Suprapubic skin (tissue), 4 donors: Measurements from ENCODE around the gene YTHDC2. TPM values are rescaled to one million over a fixed set of nuclear protein-coding genes. Genes with fewer than 3 reads are reported as not detected.
A peak's percentile ranks its signal among the peaks of the same experiment; 100 is the strongest.

ENCODE experiments used
- DNase-seq, 2 donors: peaks; one replicate each; pipeline ENCODE4 v3.0.0-alpha.2; 2019; ENCODE audit warnings: low spot score in 2 of 2
- H3K27ac ChIP-seq: fragments of 200-600 bp; sonication (generic); one replicate; pipeline ENCODE4 v1.5.1; 2019
- H3K27me3 ChIP-seq: fragments of 200-600 bp; sonication (generic); one replicate; pipeline ENCODE4 v1.5.1; 2019
- H3K36me3 ChIP-seq: fragments of 200-600 bp; sonication (generic); one replicate; pipeline ENCODE4 v1.5.1; 2019
- H3K4me1 ChIP-seq: fragments of 200-600 bp; sonication (generic); one replicate; pipeline ENCODE4 v1.5.1; 2019
- H3K4me3 ChIP-seq: fragments of 200-600 bp; sonication (generic); one replicate; pipeline ENCODE4 v1.5.1; 2019; ENCODE audit warnings: mild to moderate bottlenecking
- H3K9me3 ChIP-seq: fragments of 200-600 bp; sonication (generic); one replicate; pipeline ENCODE4 v1.5.1; 2019
- EP300 ChIP-seq: sonication (generic); formaldehyde crosslinking; IDR thresholded peaks from one replicate; pipeline ENCODE4 v1.6.1; 2017; ENCODE audit warnings: antibody characterized with exemption
- POLR2A ChIP-seq, 2 donors: fragments of 450-650 bp; IDR thresholded peaks; one replicate each; pipeline ENCODE4 v1.6.1; 2017; ENCODE audit warnings: antibody characterized with exemption in 2 of 2, mild to moderate bottlenecking in 2 of 2, moderate library complexity in 2 of 2
- POLR2AphosphoS5 ChIP-seq, 3 donors: sonication (generic); formaldehyde crosslinking; IDR thresholded peaks; one replicate each; pipeline ENCODE4 v1.6.1; 2017; ENCODE audit warnings: antibody characterized with exemption in 3 of 3
- WGBS: methylation state at CpG from one replicate; pipeline ENCODE4 v1.1.5; 2018; 5-methylcytosine and 5-hydroxymethylcytosine counted together
- total RNA-seq, 4 donors: library from RNA; depleted of rRNA; stranded (reverse); fragments of >200 nt; gene quantifications; one replicate each; pipeline ENCODE4 v1.1.0, GENCODE V29; 2016
- TF ChIP-seq, protein P1 (sequence below), 2 donors: fragments of 200-600 bp in 1 of 2; fragments of 450-650 bp in 1 of 2; sonication (generic) in 1 of 2; IDR thresholded peaks; one replicate each; pipeline ENCODE4 v1.5.1; 2016 to 2019; ENCODE audit warnings: antibody characterized with exemption in 2 of 2, mild to moderate bottlenecking in 1 of 2, moderate library complexity in 1 of 2

YTHDC2 gene
- total RNA-seq, 4 donors from 2014 or later = 13.4 to 61.7 (median 17.8) TPM

DNA sequence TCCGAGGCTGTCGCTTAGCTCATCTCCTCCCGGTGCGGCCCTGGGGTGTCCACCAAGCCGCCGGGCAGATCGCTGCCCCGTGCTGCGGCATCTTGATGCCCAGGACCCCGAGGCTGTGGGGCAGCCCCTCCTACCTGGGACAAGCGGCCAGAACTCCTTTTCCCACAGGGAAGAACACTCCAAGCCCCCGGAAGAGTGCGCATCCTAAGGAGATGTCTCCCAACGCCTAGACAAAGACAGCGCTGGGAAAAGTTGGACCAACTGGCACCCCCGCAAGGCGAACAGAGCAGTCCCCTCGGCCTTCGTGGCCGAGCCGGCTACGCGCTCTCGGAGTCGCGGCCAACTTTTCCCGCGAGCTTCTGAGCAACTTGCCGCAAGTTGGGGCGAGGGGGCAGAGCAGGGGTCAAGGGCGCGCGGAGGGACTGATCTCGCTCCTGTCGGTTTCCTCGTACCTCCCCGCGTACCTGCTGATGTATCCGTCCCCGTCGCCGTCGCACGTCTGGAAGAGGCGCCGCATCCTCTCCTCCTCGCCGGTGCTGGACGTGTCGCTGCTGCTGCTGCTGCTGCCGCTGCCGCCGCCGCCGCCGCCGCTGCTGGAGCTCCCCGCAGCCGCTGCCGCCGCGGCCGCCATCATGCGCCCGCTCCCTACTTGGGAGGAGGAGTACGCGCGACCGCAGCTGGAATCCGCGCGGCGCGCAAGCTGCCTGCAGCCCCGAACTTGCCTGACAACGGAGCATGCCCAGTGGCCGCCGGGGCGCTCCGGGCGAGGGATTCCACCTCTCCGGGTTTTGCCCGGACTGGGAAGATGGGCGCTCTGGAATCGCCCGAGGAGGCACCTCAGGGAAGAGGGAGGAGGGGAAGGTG lies 25.5 kb upstream of the YTHDC2 start, which contains the start of gene MCC:
Gene MCC, minus strand, starts transcription at position 673 of the 864 bp plus-strand sequence.
- Histone ChIP-seq H3K4me3 (peak within 1 kb of the TSS; percentile 70), H3K27ac (peak within 1 kb of the TSS; percentile 58), H3K36me3 (no peaks in the 10 kb centered on the region), H3K4me1 (peaks cover 27% of the 10 kb centered on the region), H3K9me3 (no peaks in the 10 kb centered on the region), H3K27me3 (peaks cover 11% of the 10 kb centered on the region)
- 2% methylated on average over 42 of the region's 86 CpGs for WGBS
- TF ChIP-seq POLR2AphosphoS5 (IDR thresholded peaks at IDR 0.05) (no peak), POLR2A (IDR thresholded peaks at IDR 0.05) (no peak), EP300 (no peak)
- TF ChIP-seq, protein P1, sequence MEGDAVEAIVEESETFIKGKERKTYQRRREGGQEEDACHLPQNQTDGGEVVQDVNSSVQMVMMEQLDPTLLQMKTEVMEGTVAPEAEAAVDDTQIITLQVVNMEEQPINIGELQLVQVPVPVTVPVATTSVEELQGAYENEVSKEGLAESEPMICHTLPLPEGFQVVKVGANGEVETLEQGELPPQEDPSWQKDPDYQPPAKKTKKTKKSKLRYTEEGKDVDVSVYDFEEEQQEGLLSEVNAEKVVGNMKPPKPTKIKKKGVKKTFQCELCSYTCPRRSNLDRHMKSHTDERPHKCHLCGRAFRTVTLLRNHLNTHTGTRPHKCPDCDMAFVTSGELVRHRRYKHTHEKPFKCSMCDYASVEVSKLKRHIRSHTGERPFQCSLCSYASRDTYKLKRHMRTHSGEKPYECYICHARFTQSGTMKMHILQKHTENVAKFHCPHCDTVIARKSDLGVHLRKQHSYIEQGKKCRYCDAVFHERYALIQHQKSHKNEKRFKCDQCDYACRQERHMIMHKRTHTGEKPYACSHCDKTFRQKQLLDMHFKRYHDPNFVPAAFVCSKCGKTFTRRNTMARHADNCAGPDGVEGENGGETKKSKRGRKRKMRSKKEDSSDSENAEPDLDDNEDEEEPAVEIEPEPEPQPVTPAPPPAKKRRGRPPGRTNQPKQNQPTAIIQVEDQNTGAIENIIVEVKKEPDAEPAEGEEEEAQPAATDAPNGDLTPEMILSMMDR (IDR thresholded peaks at IDR 0.05) = no peak
- peak; percentile 83 to 84 for DNase-seq

DNA sequence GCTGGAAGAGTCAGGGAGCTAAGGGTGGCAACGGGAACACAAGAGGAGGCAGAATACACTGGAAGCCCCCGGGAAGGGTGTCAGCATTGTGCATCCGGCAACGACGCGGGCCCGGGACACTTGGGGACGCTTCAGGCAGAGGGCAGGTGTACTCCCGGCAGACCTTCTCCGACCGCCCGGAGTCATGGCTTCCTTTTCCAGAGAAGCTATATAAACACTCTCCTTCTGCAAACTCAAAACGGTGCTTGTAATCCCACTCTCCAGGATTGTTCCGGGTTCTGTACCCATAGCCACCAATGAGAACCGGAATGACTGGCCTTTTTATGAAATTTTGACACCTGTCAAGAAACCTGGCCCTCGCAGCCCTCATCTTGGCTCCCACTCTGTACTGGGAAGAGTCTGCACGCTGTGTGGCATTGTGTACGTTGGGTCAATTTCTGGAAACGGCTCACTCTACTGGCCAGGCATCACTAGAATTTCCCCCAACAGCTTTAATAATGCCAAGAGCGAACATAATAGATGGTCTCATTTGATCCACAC lies 24.8 kb upstream of the YTHDC2 start:
- Histone ChIP-seq H3K27me3 (peaks cover 11% of the 10 kb centered on the region), H3K36me3 (no peaks in the 10 kb centered on the region), H3K4me1 (peaks cover 27% of the 10 kb centered on the region), H3K9me3 (no peaks in the 10 kb centered on the region), H3K4me3 (peak overlapping the region; percentile 70), H3K27ac (peak overlapping the region; percentile 58)
- DNase-seq = no peak
- WGBS = 14% methylated on average over 16 of the region's 20 CpGs
- TF ChIP-seq POLR2AphosphoS5 (IDR thresholded peaks at IDR 0.05) = no peak
- TF ChIP-seq, protein P1 (IDR thresholded peaks at IDR 0.05) = no peak

- TF ChIP-seq EP300 (no peak), POLR2AphosphoS5 (IDR thresholded peaks at IDR 0.05) (peak in 2 of 3 donors; percentile 29 to 49), POLR2A (IDR thresholded peaks at IDR 0.05) (no peak)
- TF ChIP-seq, protein P1 (IDR thresholded peaks at IDR 0.05) = no peak
- H3K4me1 ChIP-seq = peaks cover 27% of the 10 kb centered on the region
- DNase-seq = no peak
- WGBS = 9% methylated on average over 3 of the region's 3 CpGs
- no peaks in the 10 kb centered on the region for H3K36me3 ChIP-seq
- peak overlapping the region; percentile 70 for H3K4me3 ChIP-seq
- H3K27me3 ChIP-seq = peaks cover 11% of the 10 kb centered on the region
- peak overlapping the region; percentile 72 for H3K27ac ChIP-seq
- H3K9me3 ChIP-seq = no peaks in the 10 kb centered on the region
Observed at GRCh38 chr5:113489299-113489698, 24.2 kb upstream of the YTHDC2 start.

GRCh38 chr5:113490317-113490716 lies 23.2 kb upstream of the YTHDC2 start:
- H3K27me3 ChIP-seq = peaks cover 11% of the 10 kb centered on the region
- 100% methylated on average over 3 of the region's 3 CpGs for WGBS
- H3K27ac ChIP-seq = peak overlapping the region; percentile 72
- no peak overlapping the region for H3K4me3 ChIP-seq
- H3K36me3 ChIP-seq = no peaks in the 10 kb centered on the region
- TF ChIP-seq POLR2A (IDR thresholded peaks at IDR 0.05) = no peak
- no peak for TF ChIP-seq POLR2AphosphoS5 (IDR thresholded peaks at IDR 0.05)
- TF ChIP-seq, protein P1 (IDR thresholded peaks at IDR 0.05) = no peak
- TF ChIP-seq EP300 = no peak
- peaks cover 27% of the 10 kb centered on the region for H3K4me1 ChIP-seq
- DNase-seq = no peak
- H3K9me3 ChIP-seq = no peaks in the 10 kb centered on the region

GRCh38 chr5:113491022-113491421 lies 22.5 kb upstream of the YTHDC2 start:
- H3K9me3 ChIP-seq = no peaks in the 10 kb centered on the region
- no peak overlapping the region for H3K27ac ChIP-seq
- peaks cover 27% of the 10 kb centered on the region for H3K4me1 ChIP-seq
- H3K4me3 ChIP-seq = no peak overlapping the region
- TF ChIP-seq POLR2A (IDR thresholded peaks at IDR 0.05) (no peak), EP300 (no peak)
- TF ChIP-seq, protein P1 (IDR thresholded peaks at IDR 0.05) = no peak
- no peak for DNase-seq
- no peaks in the 10 kb centered on the region for H3K36me3 ChIP-seq
- whole genome bisulfite sequencing = 89% methylated on average over 2 of the region's 2 CpGs
- H3K27me3 ChIP-seq = peaks cover 6% of the 10 kb centered on the region
